GDM1 (cell line): ENCODE measurements around the gene UBTF.
A peak's percentile ranks its signal among the peaks of the same experiment; 100 is the strongest.

ENCODE experiments used
- DNase-seq: peaks from one replicate; lab custom pipeline; 2025; lab: John Stamatoyannopoulos, UW

UBTF gene

GRCh38 chr17:44219616-44220212 lies at the start of gene UBTF:
TSS of gene UBTF (minus strand) at chr17:44219675. CDS start at chr17:44218229, 1,446 bp downstream.
- peak; percentile 73 for DNase-seq

GRCh38 chr17:44268709-44269534 lies 49.4 kb upstream of the UBTF start:
- no peak for DNase-seq

- DNase-seq = no peak
These were observed 48.5 kb upstream of the UBTF start, which contains the start of gene SLC4A1 for GRCh38 chr17:44267818-44268490. TSS of gene SLC4A1 (minus strand) at chr17:44268135. CDS start at chr17:44262866, 5,269 bp downstream.

GRCh38 chr17:44267165-44267455 lies 47.6 kb upstream of the UBTF start:
- DNase-seq = no peak

- no peak for DNase-seq
These were observed 47.1 kb upstream of the UBTF start for GRCh38 chr17:44266402-44267164.

GRCh38 chr17:44263345-44263902 lies 43.9 kb upstream of the UBTF start:
- DNase-seq = no peak

GRCh38 chr17:44262654-44263225 lies 43.3 kb upstream of the UBTF start:
- DNase-seq = no peak

- DNase-seq = no peak
These were observed 40.8 kb upstream of the UBTF start for GRCh38 chr17:44260296-44260695.

GRCh38 chr17:44258811-44259351 lies 39.4 kb upstream of the UBTF start:
- DNase-seq = no peak

- no peak for DNase-seq
These were observed 38.6 kb upstream of the UBTF start for GRCh38 chr17:44257815-44258760.

GRCh38 chr17:44256671-44257070 lies 37.2 kb upstream of the UBTF start:
- no peak for DNase-seq

GRCh38 chr17:44255915-44256314 lies 36.4 kb upstream of the UBTF start:
- DNase-seq = no peak

GRCh38 chr17:44254361-44255095 lies 35.1 kb upstream of the UBTF start:
- no peak for DNase-seq

- DNase-seq = no peak
These were observed 33.5 kb upstream of the UBTF start for GRCh38 chr17:44253006-44253405.

- DNase-seq = no peak
These were observed 31.6 kb upstream of the UBTF start for GRCh38 chr17:44251062-44251461.

GRCh38 chr17:44249501-44250246 lies 30.2 kb upstream of the UBTF start:
- no peak for DNase-seq

GRCh38 chr17:44247876-44248736 lies 28.6 kb upstream of the UBTF start:
- no peak for DNase-seq

- no peak for DNase-seq
These were observed 28.0 kb upstream of the UBTF start for GRCh38 chr17:44247440-44247841.
